ENCODE data around the gene EIF3M. TPM values are rescaled to one million over a fixed set of nuclear protein-coding genes. Genes with fewer than 3 reads are reported as not detected.

Gene EIF3M
- polyA plus RNA-seq, 1 of the 3 experiments (the other 2 are of a cell fraction), result 359 TPM

- TF ChIP-seq GABPA (IDR thresholded peaks at IDR 0.05; ENCODE audit: low read depth) (no peak), MEF2A (IDR thresholded peaks at IDR 0.05; ENCODE audit: borderline replicate concordance, low read depth) (no peak), FOXJ3 (CRISPR knock-in tag; IDR thresholded peaks at IDR 0.05) (no peak), EP300 (IDR thresholded peaks at IDR 0.05; ENCODE audit: borderline replicate concordance in 1 of 2, low read depth in 1 of 2, low read length in 1 of 2) (no peak), USF1 (IDR thresholded peaks at IDR 0.05; ENCODE audit: borderline replicate concordance, low read depth) (no peak), ELF1 (IDR thresholded peaks at IDR 0.05) (no peak), GATA2 (CRISPR knock-in tag; IDR thresholded peaks at IDR 0.05) (no peak), SIN3A (IDR thresholded peaks at IDR 0.05; ENCODE audit: borderline replicate concordance, low read depth, low read length) (no peak), TEAD4 (IDR thresholded peaks at IDR 0.05; ENCODE audit: borderline replicate concordance, insufficient read depth) (no peak), POLR2AphosphoS5 (IDR thresholded peaks at IDR 0.05; ENCODE audit: low read depth, low read length) (no peak), IRF3 (IDR thresholded peaks at IDR 0.05; ENCODE audit: low read depth, low read length) (no peak), TAF1 (IDR thresholded peaks at IDR 0.05; ENCODE audit: borderline replicate concordance, low read depth, low read length) (no peak), PBX3 (IDR thresholded peaks at IDR 0.05) (no peak), EZH2phosphoT487 (IDR thresholded peaks at IDR 0.05; ENCODE audit: borderline replicate concordance, low read depth) (no peak), RFX5 (IDR thresholded peaks at IDR 0.05; ENCODE audit: low read length) (no peak)
- H3K27ac ChIP-seq (ENCODE audit: low read depth in 2 of 2, low read length in 1 of 2), result no peak overlapping the region
- no peaks in the 10 kb centered on the region for H3K9me3 ChIP-seq
- H3K4me1 ChIP-seq (ENCODE audit: control insufficient read depth in 1 of 2, insufficient read depth in 2 of 2, low read depth in 1 of 2, low read length in 1 of 2), result no peaks in the 10 kb centered on the region
- H3K4me2 ChIP-seq, result no peak overlapping the region
- no peak overlapping the region for H2AFZ ChIP-seq (ENCODE audit: low read depth)
- no peak for DNase-seq
- H3K79me2 ChIP-seq (ENCODE audit: insufficient read depth), result no peaks in the 10 kb centered on the region
- POLR2A ChIA-PET, result no interaction called here
- no peak overlapping the region for H3K4me3 ChIP-seq (ENCODE audit: low read depth in 2 of 2, low read length in 1 of 2)
- no peaks in the 10 kb centered on the region for H3F3A ChIP-seq (replicated peaks; ENCODE audit: insufficient read depth)
- no peak overlapping the region for H3K9ac ChIP-seq
- H3K9me2 ChIP-seq, result no peaks in the 10 kb centered on the region
- no peaks in the 10 kb centered on the region for H3K36me3 ChIP-seq (replicated peaks in 1 of 2; ENCODE audit: control insufficient read depth in 1 of 2, insufficient read depth in 2 of 2, low read length in 1 of 2)
- WGBS (ENCODE audit: low lambda C conversion rate), result 70% methylated on average over 5 of the region's 7 CpGs
- CTCF ChIA-PET, result no interaction called here
- no peaks in the 10 kb centered on the region for H4K20me1 ChIP-seq (ENCODE audit: insufficient read depth)
- peaks cover 14% of the 10 kb centered on the region; the same call in 1 of the 2 replicates for H3K27me3 ChIP-seq (ENCODE audit: insufficient read depth)
Measured at GRCh38 chr11:32555895-32556294, 27.7 kb upstream of the EIF3M start.

GRCh38 chr11:32561835-32562234 lies 21.8 kb upstream of the EIF3M start:
- 59% methylated on average over 11 of the region's 11 CpGs for WGBS (ENCODE audit: low lambda C conversion rate)
- H2AFZ ChIP-seq (ENCODE audit: low read depth), result no peak overlapping the region
- no peak for TF ChIP-seq GATA2 (CRISPR knock-in tag; IDR thresholded peaks at IDR 0.05)
- no peak for TF ChIP-seq CTCF (IDR thresholded peaks at IDR 0.05)
- peak; percentile 23; the same call in 1 of the 2 replicates for TF ChIP-seq RAD21 (IDR thresholded peaks at IDR 0.05; ENCODE audit: low read length)
- no peak for TF ChIP-seq FOXM1 (IDR thresholded peaks at IDR 0.05; ENCODE audit: low read depth)
- TF ChIP-seq TEAD4 (IDR thresholded peaks at IDR 0.05; ENCODE audit: borderline replicate concordance, insufficient read depth), result no peak
- H3K4me3 ChIP-seq (ENCODE audit: low read depth in 2 of 2, low read length in 1 of 2), result no peak overlapping the region
- H3K9ac ChIP-seq, result no peak overlapping the region
- CTCF ChIA-PET, result no interaction called here
- no peak overlapping the region for H3K27ac ChIP-seq (ENCODE audit: low read depth in 2 of 2, low read length in 1 of 2)
- DNase-seq, result no peak
- no peaks in the 10 kb centered on the region; the same call in 1 of the 2 replicates for H3K27me3 ChIP-seq (ENCODE audit: insufficient read depth)
- H3K79me2 ChIP-seq (ENCODE audit: insufficient read depth), result no peaks in the 10 kb centered on the region
- no peaks in the 10 kb centered on the region for H4K20me1 ChIP-seq (ENCODE audit: insufficient read depth)
- no peak overlapping the region for H3K4me2 ChIP-seq
- H3K9me2 ChIP-seq, result no peaks in the 10 kb centered on the region
- no peaks in the 10 kb centered on the region for H3K9me3 ChIP-seq
- no peaks in the 10 kb centered on the region for H3F3A ChIP-seq (replicated peaks; ENCODE audit: insufficient read depth)
- POLR2A ChIA-PET, result no interaction called here
- H3K4me1 ChIP-seq (ENCODE audit: control insufficient read depth in 1 of 2, insufficient read depth in 2 of 2, low read depth in 1 of 2, low read length in 1 of 2), result no peaks in the 10 kb centered on the region
- no peaks in the 10 kb centered on the region for H3K36me3 ChIP-seq (replicated peaks in 1 of 2; ENCODE audit: control insufficient read depth in 1 of 2, insufficient read depth in 2 of 2, low read length in 1 of 2)

Data from SK-N-SH (cell line).